Retinal pigment epithelial cell (primary cell): ENCODE measurements around the gene CACNA2D4.

ENCODE experiments used
- DNase-seq: peaks from one replicate; pipeline ENCODE4 v3.0.0-alpha.2; 2010; ENCODE audit warnings: low read depth
- H3K4me3 ChIP-seq: 2 replicates; pipeline ENCODE4 v1.5.1; 2011; ENCODE audit warnings: mild to moderate bottlenecking, low read length, control low read depth, moderate library complexity
- CTCF ChIP-seq: conservative IDR thresholded peaks from 2 replicates; pipeline ENCODE4 v1.5.1; 2011; ENCODE audit warnings: low read depth, low read length, control low read depth, inconsistent platforms

CACNA2D4 gene

GRCh38 chr12:1808036-1808797 lies 110.2 kb downstream of the CACNA2D4 start:
- no peak for TF ChIP-seq CTCF
- no peak overlapping the region for H3K4me3 ChIP-seq
- DNase-seq, result no peak

- TF ChIP-seq CTCF, result no peak
- DNase-seq, result no peak
- no peak overlapping the region for H3K4me3 ChIP-seq
These were observed 111.2 kb downstream of the CACNA2D4 start for GRCh38 chr12:1807087-1807860.

GRCh38 chr12:1806301-1807086 lies 112.0 kb downstream of the CACNA2D4 start:
- no peak for TF ChIP-seq CTCF
- H3K4me3 ChIP-seq, result no peak overlapping the region
- no peak for DNase-seq

GRCh38 chr12:1805441-1806081 lies 112.9 kb downstream of the CACNA2D4 start:
- no peak overlapping the region for H3K4me3 ChIP-seq
- no peak for DNase-seq
- no peak for TF ChIP-seq CTCF

GRCh38 chr12:1804545-1805332 lies 113.7 kb downstream of the CACNA2D4 start:
- H3K4me3 ChIP-seq, result no peak overlapping the region
- DNase-seq, result peak; percentile 58
- TF ChIP-seq CTCF, result no peak

- no peak for DNase-seq
- H3K4me3 ChIP-seq, result no peak overlapping the region
- TF ChIP-seq CTCF, result no peak
These were observed 114.7 kb downstream of the CACNA2D4 start for GRCh38 chr12:1803736-1804135.
